Gastroesophageal sphincter (tissue), 3 donors: ENCODE results near the gene C9orf50.

Experiments used
- POLR2A ChIP-seq, 2 donors: fragments of 450-650 bp; IDR thresholded peaks; one replicate each; pipeline ENCODE4 v1.6.1; 2017; ENCODE audit warnings: antibody characterized with exemption in 2 of 2, mild to moderate bottlenecking in 2 of 2, moderate library complexity in 1 of 2
- TF ChIP-seq, protein P1 (sequence below), 4 experiments: fragments of 200-600 bp in 2 of 4; fragments of 450-650 bp in 2 of 4; sonication (generic) in 1 of 4; IDR thresholded peaks; one replicate each; pipeline ENCODE4 v1.5.1; 2017 to 2019; ENCODE audit warnings: antibody characterized with exemption in 4 of 4, mild to moderate bottlenecking in 2 of 4, moderate library complexity in 2 of 4

DNA sequence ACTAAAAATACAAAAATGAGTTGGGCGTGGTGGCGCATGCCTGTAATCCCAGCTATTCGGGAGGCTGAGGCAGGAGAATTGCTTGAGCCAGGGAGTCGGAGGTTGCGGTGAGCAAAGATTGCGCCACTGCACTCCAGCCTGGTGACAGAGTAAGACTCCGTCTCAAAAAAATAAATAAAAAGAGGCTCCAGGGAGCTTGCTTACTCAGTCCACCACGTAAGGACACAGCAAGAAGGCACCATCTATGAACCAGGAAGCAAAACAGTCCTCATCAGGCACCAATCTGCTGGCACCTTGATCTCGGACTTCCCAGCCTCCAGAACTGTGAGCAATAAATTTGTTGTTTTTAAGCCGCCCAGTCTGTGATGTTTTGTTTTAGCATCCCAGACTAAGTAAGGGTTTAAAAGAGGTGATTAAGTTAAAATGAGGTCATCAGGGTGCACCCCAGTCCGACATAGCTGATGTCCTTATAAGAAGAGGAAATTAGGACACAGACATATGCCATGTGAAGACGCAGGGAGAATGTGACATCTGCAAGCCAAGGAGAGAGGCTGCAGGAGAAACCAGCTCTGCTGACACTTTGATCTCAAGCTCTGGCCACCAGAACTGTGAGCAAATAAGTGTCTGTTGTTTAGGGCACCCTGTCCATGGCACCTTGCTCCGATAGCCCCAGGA lies 45.9 kb downstream of the C9orf50 start:
- TF ChIP-seq, protein P1, sequence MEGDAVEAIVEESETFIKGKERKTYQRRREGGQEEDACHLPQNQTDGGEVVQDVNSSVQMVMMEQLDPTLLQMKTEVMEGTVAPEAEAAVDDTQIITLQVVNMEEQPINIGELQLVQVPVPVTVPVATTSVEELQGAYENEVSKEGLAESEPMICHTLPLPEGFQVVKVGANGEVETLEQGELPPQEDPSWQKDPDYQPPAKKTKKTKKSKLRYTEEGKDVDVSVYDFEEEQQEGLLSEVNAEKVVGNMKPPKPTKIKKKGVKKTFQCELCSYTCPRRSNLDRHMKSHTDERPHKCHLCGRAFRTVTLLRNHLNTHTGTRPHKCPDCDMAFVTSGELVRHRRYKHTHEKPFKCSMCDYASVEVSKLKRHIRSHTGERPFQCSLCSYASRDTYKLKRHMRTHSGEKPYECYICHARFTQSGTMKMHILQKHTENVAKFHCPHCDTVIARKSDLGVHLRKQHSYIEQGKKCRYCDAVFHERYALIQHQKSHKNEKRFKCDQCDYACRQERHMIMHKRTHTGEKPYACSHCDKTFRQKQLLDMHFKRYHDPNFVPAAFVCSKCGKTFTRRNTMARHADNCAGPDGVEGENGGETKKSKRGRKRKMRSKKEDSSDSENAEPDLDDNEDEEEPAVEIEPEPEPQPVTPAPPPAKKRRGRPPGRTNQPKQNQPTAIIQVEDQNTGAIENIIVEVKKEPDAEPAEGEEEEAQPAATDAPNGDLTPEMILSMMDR (IDR thresholded peaks at IDR 0.05), result no peak
- TF ChIP-seq POLR2A (IDR thresholded peaks at IDR 0.05), result no peak
